HG03354 (cell line): ENCODE results near the gene STEAP1B.
"Not testable (repeated sequence)": the region's sequence is repeated elsewhere in the genome, so short reads cannot be mapped to it uniquely, and the experiment has no call there.

Experiments
- ATAC-seq: cut with Tn5 transposase; IDR thresholded peaks from one replicate; pipeline ENCODE4 v1.9.1; 2021; ENCODE audit warnings: mild to moderate bottlenecking; ENCODE audit not compliant: unreplicated experiment, poor library complexity, severe bottlenecking

The STEAP1B gene

DNA sequence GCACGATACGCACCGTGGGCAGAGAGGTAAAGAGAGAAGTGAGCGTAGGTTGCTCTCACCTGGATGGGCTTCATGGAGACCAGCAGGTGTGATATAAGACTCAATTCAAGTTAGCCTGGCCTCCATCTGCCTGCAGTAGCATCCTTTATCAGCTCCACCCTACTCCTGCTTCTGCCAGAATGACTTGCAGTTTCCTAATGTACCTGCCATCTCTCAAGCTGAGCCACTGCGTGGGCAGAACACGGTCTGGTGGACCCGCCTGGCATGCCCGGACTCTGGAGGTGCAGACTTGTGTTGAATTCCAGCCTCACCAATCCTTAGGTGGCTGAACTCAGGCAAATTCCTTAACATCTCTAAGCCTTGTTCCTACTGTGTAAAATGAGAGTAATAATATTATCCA is 64.3 kb downstream of the STEAP1B start:
- peak; percentile 17 for ATAC-seq

DNA sequence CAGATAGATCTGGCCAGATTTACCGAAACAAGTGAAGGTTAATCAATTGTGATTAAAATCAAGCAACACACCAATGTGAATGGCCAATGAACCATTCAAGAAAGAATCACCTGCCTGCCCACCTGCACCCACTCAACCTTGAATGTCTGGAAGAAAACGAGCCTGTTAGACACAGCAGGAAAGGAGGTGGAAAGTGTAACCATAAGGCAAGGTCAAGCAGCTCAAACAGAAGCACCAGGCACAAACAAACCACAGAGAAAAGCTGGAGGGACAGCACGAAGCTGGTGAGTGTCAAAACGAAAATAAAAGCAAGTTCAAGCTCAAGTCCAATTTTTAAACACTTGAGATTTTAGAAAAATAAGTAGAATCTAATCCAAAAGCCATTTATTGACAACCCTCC is 64.9 kb downstream of the STEAP1B start:
- ATAC-seq: peak; percentile 81

GRCh38 chr7:22433710-22434460 is 66.1 kb downstream of the STEAP1B start:
- ATAC-seq: no peak

GRCh38 chr7:22433165-22433700 is 66.8 kb downstream of the STEAP1B start:
- ATAC-seq: not testable (repeated sequence)

- no peak for ATAC-seq
These were observed 67.7 kb downstream of the STEAP1B start for GRCh38 chr7:22432203-22432718.

GRCh38 chr7:22430457-22430856 is 69.5 kb downstream of the STEAP1B start:
- ATAC-seq: no peak

- ATAC-seq: no peak
These were observed 70.6 kb downstream of the STEAP1B start for GRCh38 chr7:22429386-22429785.

GRCh38 chr7:22427855-22428254 is 72.1 kb downstream of the STEAP1B start:
- no peak for ATAC-seq

- no peak for ATAC-seq
These were observed 72.9 kb downstream of the STEAP1B start for GRCh38 chr7:22427104-22427503.

DNA sequence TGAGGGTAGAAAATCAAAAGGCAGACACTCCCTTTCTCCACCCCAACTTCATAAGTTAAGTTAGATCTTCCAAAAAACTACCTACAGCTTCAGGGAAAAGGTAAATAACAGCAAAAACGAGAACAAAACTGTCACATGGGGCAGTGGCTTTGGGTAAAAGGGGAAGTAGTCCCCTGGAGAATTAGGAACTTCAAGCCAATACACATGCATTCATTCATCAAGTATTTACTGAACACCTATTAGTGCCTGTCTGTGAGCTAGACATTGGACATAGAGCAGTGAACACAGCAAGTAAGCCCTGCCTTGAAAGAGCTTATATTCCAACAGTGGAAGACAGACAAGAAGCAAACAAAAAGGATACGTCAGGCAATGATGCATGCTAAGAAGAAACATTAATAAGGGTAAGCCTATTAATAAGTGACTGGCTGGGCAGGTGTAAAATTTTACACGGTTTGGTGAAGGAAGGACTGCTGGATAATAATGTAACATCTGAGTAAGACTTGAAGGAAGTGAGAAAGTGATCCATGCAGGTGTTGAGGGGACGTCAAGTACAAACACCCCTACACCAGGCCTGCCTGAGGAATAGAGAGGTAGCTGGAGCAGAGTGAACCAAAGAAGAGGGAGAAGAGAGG is 73.4 kb downstream of the STEAP1B start:
- no peak for ATAC-seq

DNA sequence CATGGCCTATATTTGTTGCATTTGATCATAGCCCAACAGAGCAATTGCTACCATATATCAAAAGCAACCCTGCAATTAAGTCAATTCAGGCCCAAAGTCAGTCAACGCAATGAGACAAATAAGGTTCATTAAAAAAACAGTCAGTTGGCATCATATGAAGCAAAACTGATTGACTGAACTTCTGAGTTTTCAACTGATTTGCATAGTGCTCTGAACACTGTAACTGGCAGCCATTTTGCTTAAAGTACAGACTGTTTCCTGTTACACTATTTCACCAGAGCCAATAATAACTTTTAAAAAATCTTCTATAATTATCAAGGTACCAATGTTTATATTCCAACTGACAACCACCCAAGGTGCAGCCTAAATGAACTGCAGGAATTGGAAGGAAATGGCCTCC is 74.6 kb downstream of the STEAP1B start:
- ATAC-seq: no peak

DNA sequence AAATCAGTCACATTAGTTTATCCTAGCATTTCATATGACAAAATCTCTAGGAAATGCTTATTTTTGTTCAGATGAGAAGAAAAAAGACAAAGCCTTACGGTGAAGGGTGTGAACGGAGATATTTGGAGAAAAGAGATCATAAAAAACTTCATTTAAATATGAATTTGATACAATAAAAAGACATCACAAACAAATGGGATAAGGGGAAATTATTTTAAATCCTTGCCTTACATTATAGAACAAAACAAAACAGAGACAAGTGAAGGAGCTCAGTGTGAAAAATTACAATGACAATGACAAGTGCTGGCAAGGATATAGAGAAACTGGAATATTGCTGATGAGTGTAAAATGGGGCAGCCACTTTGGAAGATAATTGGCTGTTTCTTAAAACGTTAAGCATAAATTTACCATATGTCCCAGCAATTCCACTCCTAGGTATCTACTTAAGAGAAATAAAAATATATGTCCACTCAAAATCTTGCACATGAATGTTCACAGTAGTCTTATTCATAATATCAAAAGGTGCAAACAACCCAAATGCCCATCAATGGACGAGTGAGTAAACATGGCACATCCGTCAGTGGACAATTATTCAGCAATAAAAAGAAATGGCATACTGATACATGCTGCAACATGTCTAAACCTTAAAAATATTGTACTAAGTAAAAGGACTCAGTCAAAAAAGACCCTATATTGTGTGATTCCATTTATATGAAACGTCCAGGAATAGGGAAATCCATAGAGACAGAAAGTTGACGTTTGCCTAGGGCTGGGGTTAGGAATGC is 77.0 kb downstream of the STEAP1B start:
- ATAC-seq: no peak

DNA sequence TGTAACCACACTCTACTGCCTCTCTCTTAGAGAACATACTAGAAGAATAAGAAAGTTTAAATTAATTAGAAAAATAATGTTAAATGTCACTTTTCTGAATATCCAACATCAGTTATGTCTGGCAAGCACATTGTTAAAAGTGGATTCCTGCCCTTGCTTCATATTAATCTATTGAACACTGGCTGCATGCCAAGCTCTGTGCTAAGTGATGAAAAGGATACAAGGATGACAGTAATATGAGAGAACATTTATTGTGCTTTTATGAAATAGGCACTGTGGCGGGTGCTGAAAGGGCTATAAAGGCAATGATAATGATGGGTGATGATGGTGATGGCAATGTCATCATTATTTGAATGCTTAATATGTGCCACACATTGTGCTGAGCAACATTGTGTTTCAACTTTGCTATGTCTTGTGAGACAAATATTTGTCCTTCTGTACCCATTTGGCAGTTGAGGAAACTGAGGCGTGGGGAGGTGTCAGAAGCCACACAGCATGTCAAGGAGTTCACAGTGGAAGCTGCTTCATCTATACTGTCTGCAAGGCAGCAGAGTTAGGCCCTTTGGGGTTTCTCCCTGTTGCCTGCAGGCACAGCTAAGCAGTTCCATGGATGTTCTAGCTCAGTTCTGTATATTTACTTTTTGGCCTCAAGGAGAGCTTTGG is 78.9 kb downstream of the STEAP1B start:
- no peak for ATAC-seq

DNA sequence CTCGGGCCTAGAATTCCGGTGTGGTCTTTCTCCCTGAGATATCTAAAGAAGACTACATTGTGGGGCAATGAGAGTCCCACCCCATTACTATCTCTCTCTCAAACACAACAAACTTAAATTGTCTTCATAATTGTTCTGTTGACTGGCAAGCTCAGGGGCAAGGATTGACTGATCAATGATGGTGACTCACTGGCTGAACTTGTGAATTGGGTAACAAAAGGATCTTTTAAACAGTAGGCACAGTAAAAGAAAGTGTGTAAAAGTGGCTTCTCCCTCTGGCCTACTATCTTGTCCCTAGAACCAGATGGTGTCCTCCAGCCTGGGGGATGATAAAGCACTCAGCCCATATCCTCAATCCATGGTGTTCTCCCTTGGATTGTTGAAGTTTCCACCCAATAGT is 80.0 kb downstream of the STEAP1B start:
- ATAC-seq: no peak

- ATAC-seq: no peak
These were observed 80.5 kb downstream of the STEAP1B start for GRCh38 chr7:22419488-22419887.

DNA sequence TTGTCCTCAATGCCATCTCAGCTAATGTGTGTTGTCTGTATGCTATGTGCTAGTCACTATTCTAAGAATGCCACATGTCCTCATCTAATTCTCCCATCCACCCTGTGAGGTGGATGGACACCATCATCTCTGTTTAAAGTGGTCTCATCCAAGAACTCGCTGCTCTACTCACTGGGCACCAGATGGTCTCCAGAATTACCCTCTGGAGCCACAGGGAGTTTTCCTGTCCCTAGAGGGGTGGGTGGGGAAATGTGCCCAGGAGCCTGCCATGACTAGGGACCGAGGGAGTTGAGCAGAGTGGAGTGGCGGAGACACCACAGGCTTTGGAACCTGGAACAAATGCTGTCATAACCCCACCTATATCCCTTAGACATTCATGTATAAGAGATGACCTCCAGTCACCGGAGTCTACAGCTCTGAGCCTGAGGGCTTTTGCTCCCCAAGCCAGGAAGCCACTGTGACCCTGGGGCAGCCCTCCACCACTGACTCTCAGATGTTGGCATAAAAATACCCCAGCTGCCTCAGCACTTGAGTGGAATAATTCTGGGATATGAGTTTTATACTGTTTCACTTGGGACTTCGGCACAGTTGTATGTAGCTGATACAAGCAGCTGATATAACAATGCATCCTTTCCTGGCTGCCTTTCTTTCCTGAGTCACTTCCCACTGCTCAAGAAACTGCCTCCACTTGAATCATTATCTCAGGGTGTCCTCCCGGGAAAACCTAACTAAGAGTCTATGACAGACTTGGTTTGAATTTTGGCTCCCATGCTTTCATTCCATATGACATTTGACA is 81.5 kb downstream of the STEAP1B start:
- ATAC-seq: no peak

GRCh38 chr7:22417841-22418240 is 82.1 kb downstream of the STEAP1B start:
- ATAC-seq: no peak

DNA sequence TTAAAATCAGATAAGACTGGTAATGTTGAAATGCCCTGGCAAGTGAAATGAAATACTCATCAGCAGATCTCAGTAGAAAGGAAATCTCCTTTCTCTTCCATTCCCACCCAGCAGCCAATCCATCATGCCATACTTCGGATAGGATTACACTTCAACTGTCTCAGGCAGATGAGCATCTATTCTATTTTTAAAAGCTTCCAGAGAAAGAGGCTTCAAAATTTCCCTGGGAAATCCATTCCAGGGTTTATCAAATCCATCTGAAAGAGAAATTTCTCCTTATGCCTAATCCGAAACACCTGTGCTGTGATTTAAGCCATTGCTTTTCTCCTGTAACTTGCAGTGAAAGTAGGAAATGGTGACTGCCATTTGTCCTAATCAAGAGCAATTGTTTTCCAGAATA is 82.6 kb downstream of the STEAP1B start:
- no peak for ATAC-seq

- no peak for ATAC-seq
These were observed 85.6 kb downstream of the STEAP1B start for GRCh38 chr7:22414424-22414823.
